PFSK-1 (cell line): ENCODE data around the gene PPP1R18.
A peak's percentile ranks its signal among the peaks of the same experiment; 100 is the strongest.

Source experiments
- POLR2AphosphoS5 ChIP-seq: IDR thresholded peaks from 2 replicates; pipeline ENCODE4 v1.6.1; 2012; ENCODE audit warnings: low read depth, mild to moderate bottlenecking, control low read depth, low read length, moderate library complexity
- TAF1 ChIP-seq: IDR thresholded peaks from 2 replicates; pipeline ENCODE4 v1.6.1; 2012; ENCODE audit warnings: low read length, control low read depth, borderline replicate concordance; ENCODE audit not compliant: insufficient read depth

DNA sequence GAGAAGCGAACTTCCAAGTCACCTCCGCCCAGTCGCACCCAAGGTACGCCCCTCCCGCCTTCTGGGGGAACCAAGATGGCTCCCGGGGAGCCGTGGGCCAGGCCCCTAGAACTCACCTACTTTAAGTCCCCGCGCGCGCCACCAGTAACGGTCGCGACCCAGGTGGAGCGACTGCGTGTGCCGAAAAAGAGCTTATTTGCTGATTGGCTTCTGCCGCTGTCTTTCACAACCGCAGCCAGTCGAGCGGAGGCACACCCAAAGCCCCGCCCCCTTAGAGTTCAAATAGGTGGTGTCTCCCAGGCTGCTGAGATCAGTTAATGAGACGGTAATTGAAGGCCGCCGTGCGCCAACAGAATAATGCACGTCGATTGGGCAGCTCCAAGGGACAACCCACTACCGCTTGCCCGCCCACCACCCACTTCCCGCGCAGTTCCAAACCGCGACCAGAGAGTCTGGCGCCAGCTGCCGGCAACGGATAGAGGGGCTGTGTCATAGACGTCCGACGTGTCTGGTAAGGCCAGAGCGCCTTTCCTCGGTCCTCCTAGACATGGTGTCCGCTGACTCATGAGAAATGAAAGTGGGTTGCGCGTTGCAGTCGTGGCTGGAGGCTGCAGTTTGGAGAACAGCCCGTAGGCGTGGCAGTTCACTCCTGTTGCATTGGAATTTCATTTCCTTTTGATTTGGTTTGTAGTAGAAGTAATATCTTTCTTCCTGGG lies 30.8 kb upstream of the PPP1R18 start, which contains the start of gene MDC1:
- TF ChIP-seq POLR2AphosphoS5, result peak; percentile 77
- peak; percentile 85 for TF ChIP-seq TAF1
